HG03354 (cell line): ENCODE measurements around the gene MDC1.

Source experiments
- ATAC-seq: cut with Tn5 transposase; IDR thresholded peaks from one replicate; pipeline ENCODE4 v1.9.1; 2021; ENCODE audit warnings: mild to moderate bottlenecking; ENCODE audit not compliant: unreplicated experiment, poor library complexity, severe bottlenecking

The MDC1 gene

DNA sequence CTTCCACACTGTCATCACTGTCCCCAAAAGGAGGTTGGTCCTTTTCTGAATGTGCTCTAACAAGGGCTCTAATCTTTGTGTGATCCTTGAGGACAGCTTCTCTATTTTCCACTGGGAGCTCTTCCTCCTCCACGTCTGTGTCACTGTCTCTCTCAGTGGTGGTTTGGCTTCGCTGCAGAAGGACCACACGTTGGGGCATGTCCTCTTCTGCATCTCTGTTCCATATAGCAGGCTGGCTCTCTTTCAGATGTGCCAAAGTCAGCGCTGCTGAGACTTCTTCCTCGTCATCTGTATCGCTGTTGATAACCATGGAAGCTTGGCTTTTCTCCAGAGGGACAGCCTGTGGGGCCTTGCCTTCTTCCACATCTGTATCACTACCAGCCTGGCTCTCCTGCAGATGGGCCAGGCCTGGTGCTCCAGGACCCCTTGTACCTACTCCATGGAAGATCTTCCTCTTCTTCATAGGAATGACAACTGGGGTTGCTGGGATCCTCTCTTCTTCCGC lies 4.6 kb downstream of the MDC1 start:
- no peak for ATAC-seq

- no peak for ATAC-seq
These were observed 5.2 kb downstream of the MDC1 start for GRCh38 chr6:30711758-30712380.

DNA sequence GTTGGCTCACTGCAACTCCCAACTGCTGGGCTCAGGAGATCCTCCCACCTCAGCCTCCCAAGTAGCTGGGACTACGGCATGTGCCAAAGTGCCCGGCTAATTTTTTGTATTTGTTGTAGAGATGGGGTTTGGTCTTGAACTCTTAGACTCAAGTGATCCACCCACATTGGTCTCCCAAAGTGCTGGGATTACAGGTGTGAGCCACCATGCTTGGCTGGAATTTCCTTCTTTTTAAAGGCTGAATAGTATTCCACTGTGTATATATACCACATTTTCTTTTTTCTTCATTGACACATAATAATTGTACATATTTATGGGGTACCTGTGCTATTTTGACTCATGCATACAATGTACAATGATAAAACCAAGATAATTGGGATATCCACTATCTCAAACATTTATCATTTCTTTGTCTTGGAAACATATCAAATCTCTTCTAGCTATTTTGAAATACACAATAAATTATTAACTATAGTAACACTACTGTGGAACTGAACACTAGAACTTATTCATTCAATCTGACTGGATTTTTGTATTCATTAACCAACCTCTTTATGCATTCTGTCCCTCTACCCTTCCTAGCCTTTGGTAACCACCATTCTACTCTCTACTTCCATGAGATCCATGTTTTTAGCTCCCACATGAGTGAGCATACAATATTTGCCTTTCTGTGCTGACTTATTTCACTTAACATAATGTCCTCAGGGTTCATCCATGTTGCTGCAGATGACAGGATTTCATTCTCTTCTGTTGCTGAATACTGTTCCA lies 7.8 kb downstream of the MDC1 start:
- no peak for ATAC-seq

GRCh38 chr6:30707281-30707850 lies 9.7 kb downstream of the MDC1 start:
- ATAC-seq = no peak

- ATAC-seq = no peak
These were observed 11.5 kb downstream of the MDC1 start for GRCh38 chr6:30705620-30706019.

DNA sequence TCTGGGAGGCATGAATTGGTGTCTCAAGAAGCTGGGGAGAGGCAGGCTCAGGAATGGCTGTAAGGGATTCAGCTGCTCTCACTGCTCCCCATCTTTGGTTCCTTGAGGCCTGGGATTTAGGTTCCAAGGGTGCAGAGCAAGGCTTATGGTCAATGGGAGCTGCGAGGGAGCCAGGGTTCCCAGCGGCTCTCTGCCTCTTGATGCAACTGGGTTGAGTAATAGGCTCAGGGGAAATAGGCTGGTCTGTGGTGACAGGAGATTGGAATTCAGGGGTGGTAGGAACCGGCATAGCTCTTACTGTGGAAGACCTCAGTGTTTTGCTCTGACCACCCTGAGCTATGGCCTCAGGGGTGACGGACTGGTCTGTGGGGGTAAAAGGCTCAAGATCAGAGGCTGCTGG lies 13.3 kb downstream of the MDC1 start:
- no peak for ATAC-seq

- ATAC-seq = no peak
These were observed 14.1 kb downstream of the MDC1 start for GRCh38 chr6:30703011-30703410.

DNA sequence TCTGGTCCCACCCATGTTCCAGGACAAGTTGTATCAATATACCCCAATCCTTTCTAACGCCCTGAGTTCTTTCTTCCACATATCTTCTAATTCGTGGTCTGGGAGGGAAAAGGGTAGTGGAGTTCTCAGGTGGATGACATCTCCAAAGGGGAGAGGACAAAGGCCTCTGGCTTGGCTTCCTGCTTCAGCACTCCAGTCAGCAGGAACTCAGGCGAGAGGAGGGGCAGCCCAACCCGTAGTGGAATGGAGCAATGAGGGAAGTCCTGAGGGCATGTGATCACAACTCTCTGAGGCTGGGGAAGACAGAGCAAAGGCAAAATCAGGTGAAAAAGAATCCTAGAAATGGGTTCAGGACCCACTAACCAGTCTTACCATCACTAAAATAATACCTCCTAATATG lies 16.7 kb downstream of the MDC1 start:
- ATAC-seq = no peak

GRCh38 chr6:30696432-30696831 lies 20.6 kb downstream of the MDC1 start:
- no peak for ATAC-seq

GRCh38 chr6:30691208-30691847 lies 25.8 kb downstream of the MDC1 start:
- no peak for ATAC-seq

- ATAC-seq = peak; percentile 24
These were observed 26.5 kb downstream of the MDC1 start, which contains the start of gene NRM for GRCh38 chr6:30690403-30691207. Gene NRM, minus strand, starts transcription at chr6:30690984. Its CDS starts 10 bp downstream, at chr6:30690974.

DNA sequence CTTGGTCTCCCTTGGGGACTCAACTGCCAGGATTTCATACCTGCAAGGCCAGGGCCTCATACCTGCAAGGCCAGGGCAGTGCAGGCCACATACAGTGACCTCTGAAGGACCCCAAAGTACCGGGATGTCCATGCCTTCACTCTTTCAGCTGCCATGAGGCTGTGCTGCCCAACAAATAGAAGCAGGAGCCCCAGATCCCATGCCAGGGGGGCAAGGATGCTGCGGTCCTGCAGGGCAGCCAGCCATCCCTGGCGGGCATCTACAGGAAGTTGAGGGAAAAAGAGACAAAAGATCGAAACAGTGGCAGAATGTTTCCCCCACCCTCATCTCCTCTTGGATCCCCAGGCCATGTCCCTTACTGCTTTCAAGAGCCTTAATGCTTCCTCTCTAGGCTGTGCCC lies 27.1 kb downstream of the MDC1 start:
- ATAC-seq = no peak

DNA sequence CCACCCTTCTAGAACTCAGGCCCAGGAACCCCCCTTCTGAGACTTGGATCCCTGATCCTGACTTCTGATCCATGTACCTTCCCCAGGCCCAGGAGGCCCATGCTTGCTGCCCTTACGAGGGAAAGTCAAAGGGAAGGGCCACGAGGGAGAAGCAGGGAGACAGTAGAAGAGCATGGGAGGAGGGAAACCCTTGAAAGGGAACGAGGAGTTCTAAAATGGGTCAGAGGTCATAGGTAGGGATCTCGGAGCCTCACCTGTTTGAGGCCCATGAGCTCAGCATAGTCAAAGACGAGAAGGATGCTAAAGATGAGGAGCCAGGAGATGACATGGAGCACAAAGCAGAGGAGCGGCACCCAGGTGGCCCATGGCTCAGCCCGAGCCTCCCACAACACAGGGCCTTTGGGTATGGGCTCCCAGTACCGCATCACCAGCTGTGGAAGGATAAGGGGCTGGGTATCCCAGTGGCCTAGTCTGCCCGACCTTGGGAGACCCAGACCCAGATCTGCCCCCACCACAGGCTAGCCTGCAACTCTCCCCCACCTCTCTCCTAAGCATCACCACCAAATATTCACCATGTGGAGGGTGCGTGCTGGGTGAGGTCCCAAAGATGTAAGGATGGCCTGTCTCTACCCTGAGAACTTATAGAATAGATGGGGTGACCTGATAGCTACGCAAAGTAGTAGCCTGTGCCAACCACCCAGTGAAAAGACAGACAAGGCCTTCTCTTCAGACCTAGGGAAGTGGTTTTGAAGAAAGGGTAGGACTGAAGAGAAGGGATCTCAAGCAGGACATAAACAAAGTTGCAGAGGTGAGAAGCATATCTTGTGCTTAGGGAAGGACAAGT lies 27.8 kb downstream of the MDC1 start:
- ATAC-seq = no peak

DNA sequence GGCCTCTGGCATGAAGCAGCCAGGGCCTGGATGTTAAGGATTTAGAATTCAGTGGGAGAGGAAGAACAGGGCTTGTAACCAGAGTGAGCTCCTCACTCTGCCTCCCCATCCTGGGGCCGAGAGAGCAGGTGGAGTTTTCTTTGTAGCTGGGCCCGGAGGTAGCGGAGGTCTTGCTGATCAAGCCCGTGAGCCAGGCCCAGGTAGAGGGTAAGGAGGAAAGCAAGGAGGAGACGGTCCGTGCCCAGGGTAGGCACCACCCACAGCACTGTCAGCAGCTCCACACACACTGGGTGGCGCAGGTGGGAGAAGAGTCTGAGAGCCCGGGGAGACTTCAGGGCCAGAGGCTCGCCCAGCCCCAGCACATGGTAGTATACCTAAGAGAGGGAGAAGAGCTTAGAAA lies 28.5 kb downstream of the MDC1 start:
- no peak for ATAC-seq

DNA sequence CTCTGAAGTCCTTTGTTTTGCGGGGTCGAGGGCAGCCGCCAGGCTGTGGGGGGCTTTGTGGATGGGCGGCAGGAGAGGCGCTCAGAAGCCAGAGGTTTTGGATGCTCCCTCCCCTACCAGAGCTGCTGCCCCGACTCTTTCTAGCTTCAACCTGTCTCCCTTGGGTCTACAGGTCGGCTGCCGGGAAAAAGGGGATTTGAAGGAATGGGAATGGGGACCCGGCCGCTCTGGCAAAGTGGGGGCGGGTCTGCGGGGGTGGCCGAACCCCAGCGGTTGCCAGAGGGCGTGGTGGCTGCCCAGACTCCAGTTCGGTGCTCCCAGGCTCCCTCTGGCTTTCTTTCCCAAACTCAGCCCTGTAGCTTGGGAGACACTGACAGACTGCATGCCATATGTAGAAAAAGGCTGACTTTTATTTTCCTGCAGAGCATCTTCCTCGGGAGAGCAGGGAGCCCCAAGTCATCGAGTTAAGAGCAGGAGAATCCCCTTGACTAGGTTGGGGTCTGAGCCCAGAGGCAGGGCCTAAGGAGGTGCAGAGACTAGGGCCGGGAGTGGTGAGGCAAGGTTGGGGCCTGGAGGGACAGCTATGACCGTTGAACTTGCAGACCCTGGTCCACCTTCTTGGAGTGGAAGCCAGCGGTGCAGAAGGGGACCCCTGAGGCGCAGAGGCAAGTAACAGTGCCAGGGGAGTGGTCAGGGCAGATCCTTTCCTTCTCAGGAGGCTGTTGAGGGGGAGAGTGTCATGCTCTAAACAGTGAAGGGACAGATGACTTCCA lies 29.2 kb downstream of the MDC1 start:
- ATAC-seq = no peak

GRCh38 chr6:30686908-30687658 lies 30.0 kb downstream of the MDC1 start:
- peak; percentile 51 for ATAC-seq
